HepG2 (cell line): ENCODE results near the gene UBXN2A. TPM values are rescaled to one million over a fixed set of nuclear protein-coding genes. Genes with fewer than 3 reads are reported as not detected.
"Not testable (repeated sequence)": the region's sequence is repeated elsewhere in the genome, so short reads cannot be mapped to it uniquely, and the experiment has no call there.

Source experiments
- ATAC-seq: fragments of 200-7000 bp; cut with Tn5 transposase; 3 replicates; pipeline ENCODE4 v1.9.1; 2020; ENCODE audit warnings: mild to moderate bottlenecking, moderate library complexity
- BruUV-seq: library from RNA; stranded (reverse); fragments of 400-500 nt; replicated peaks from 2 replicates; lab custom pipeline; 2021; lab: Mats Ljungman, UMichigan
- CTCF ChIA-PET: fragments of 300-600 bp; formaldehyde crosslinking; extraction: SDS; loops from one replicate; lab custom pipeline; 2021; ENCODE audit warnings: low total read pairs, inconsistent platforms, low intra/inter-chr PET ratio; lab: Yijun Ruan, JAX
- POLR2A ChIA-PET: fragments of 350-600 bp; sonication (Branson Sonifier 250); formaldehyde crosslinking; loops from one replicate; lab custom pipeline; 2020; ENCODE audit warnings: antibody characterized with exemption, inconsistent platforms; lab: Yijun Ruan, JAX
- DNase-seq: peaks from one replicate; pipeline ENCODE4 v3.0.0-alpha.2; 2015; ENCODE audit warnings: low spot score
- FAIRE-seq: peaks from 3 replicates; lab custom pipeline; 2011; peaks lifted over from hg19 to GRCh38; lab: Jason Lieb, UNC
- H2AFZ ChIP-seq: one replicate; pipeline ENCODE4 v1.6.1; 2011; ENCODE audit warnings: low read length, inconsistent platforms
- H3K27ac ChIP-seq: fragments of 300-600 bp; 3 replicates; pipeline ENCODE4 v1.8.0; 2011; ENCODE audit warnings: mixed run types, mild to moderate bottlenecking, mixed read lengths, low read length, inconsistent platforms; ENCODE audit not compliant: insufficient read depth; ENCODE audit errors: extremely low read length
- H3K27me3 ChIP-seq, 2 experiments: fragments of 200-600 bp in 1 of 2; 2 replicates in 1 of 2; 3 replicates in 1 of 2; pipeline versions ENCODE4 v1.6.0 to v1.8.0; 2011; ENCODE audit warnings: low read length in 2 of 2, mild to moderate bottlenecking in 2 of 2, moderate library complexity in 2 of 2, inconsistent platforms in 1 of 2; ENCODE audit not compliant: insufficient read depth in 2 of 2, control insufficient read depth in 1 of 2
- H3K36me3 ChIP-seq, 2 experiments: fragments of 200-600 bp in 1 of 2; replicated peaks in 1 of 2; 2 replicates in 1 of 2; 3 replicates in 1 of 2; pipeline versions ENCODE4 v1.5.1 to v1.8.0; 2011; ENCODE audit warnings: low read length in 2 of 2, inconsistent platforms in 1 of 2; ENCODE audit not compliant: insufficient read depth in 2 of 2, control insufficient read depth in 1 of 2
- H3K4me1 ChIP-seq: 2 replicates; pipeline ENCODE4 v1.5.1; 2012; ENCODE audit warnings: low read length, inconsistent platforms; ENCODE audit not compliant: insufficient read depth
- H3K4me2 ChIP-seq: 2 replicates; pipeline ENCODE4 v1.6.0; 2011; ENCODE audit warnings: low read depth, low read length, inconsistent platforms
- H3K4me3 ChIP-seq, 3 experiments: fragments of 200-600 bp in 1 of 3; sonication (generic), shearing (Covaris generic) in 1 of 3; replicated peaks in 1 of 3; 2 replicates each; pipeline ENCODE4 v1.5.1; 2011 to 2016; ENCODE audit warnings: low read length in 3 of 3, inconsistent platforms in 2 of 3, low read depth in 2 of 3, mild to moderate bottlenecking in 2 of 3, control low read depth in 1 of 3, mixed read lengths in 1 of 3; ENCODE audit not compliant: insufficient read depth in 1 of 3
- H3K79me2 ChIP-seq: one replicate; pipeline ENCODE4 v1.6.1; 2011; ENCODE audit warnings: low read length, inconsistent platforms; ENCODE audit not compliant: insufficient read depth
- H3K9ac ChIP-seq: 2 replicates; pipeline ENCODE4 v1.6.0; 2011; ENCODE audit warnings: mild to moderate bottlenecking, low read depth, low read length, inconsistent platforms; ENCODE audit not compliant: insufficient read depth
- H3K9me3 ChIP-seq: 2 replicates; pipeline ENCODE4 v1.5.1; 2012; ENCODE audit warnings: mild to moderate bottlenecking, low read length
- H4K20me1 ChIP-seq: 2 replicates; pipeline ENCODE4 v1.6.0; 2011; ENCODE audit warnings: inconsistent platforms, mild to moderate bottlenecking, low read length, moderate library complexity; ENCODE audit not compliant: insufficient read depth
- BORCS8-MEF2B ChIP-seq: sonication (generic); formaldehyde crosslinking; IDR thresholded peaks from 2 replicates; pipeline ENCODE4 v1.8.0; 2022; ENCODE audit warnings: mild to moderate bottlenecking, missing genetic modification reagents
- CEBPG ChIP-seq: IDR thresholded peaks from 2 replicates; pipeline ENCODE4 v1.6.1; 2016
- DNMT3B ChIP-seq: conservative IDR thresholded peaks from 2 replicates; pipeline ENCODE4 v1.6.1; 2016; ENCODE audit warnings: missing biosample characterization, control low read depth
- ETV5 ChIP-seq: IDR thresholded peaks from 2 replicates; pipeline ENCODE4 v1.6.1; 2018; ENCODE audit warnings: missing biosample characterization, missing genetic modification reagents, inconsistent platforms, borderline replicate concordance
- FOSL2 ChIP-seq: sonication (generic); formaldehyde crosslinking; IDR thresholded peaks from 2 replicates; pipeline ENCODE4 v1.4.0; 2020; ENCODE audit warnings: missing genetic modification reagents
- JDP2 ChIP-seq: sonication (generic); formaldehyde crosslinking; IDR thresholded peaks from 2 replicates; pipeline ENCODE4 v1.8.1; 2022; ENCODE audit warnings: missing genetic modification reagents, borderline replicate concordance
- SOX5 ChIP-seq: IDR thresholded peaks from 2 replicates; pipeline ENCODE4 v1.6.1; 2016; ENCODE audit warnings: borderline replicate concordance
- TEAD3 ChIP-seq: optimal IDR thresholded peaks from 2 replicates; pipeline ENCODE3; 2016; ENCODE audit warnings: borderline replicate concordance
- TGIF2 ChIP-seq: IDR thresholded peaks from 2 replicates; pipeline ENCODE4 v1.6.1; 2016; ENCODE audit warnings: control low read depth, missing compliant biosample characterization
- THAP11 ChIP-seq: IDR thresholded peaks from 2 replicates; pipeline ENCODE4 v1.6.1; 2016; ENCODE audit warnings: missing biosample characterization, missing genetic modification reagents
- ZFP41 ChIP-seq: sonication (generic); formaldehyde crosslinking; IDR thresholded peaks from 2 replicates; pipeline ENCODE4 v1.4.0; 2020; ENCODE audit warnings: mild to moderate bottlenecking, missing genetic modification reagents, borderline replicate concordance
- ZNF121 ChIP-seq: sonication (generic); formaldehyde crosslinking; IDR thresholded peaks from 2 replicates; pipeline ENCODE4 v1.5.0; 2020; ENCODE audit warnings: mild to moderate bottlenecking, missing genetic modification reagents
- ZNF460 ChIP-seq: sonication (generic); formaldehyde crosslinking; IDR thresholded peaks from 2 replicates; pipeline ENCODE4 v1.5.1; 2020; ENCODE audit warnings: missing genetic modification reagents, mild to moderate bottlenecking, borderline replicate concordance
- ZNF879 ChIP-seq: sonication (generic); formaldehyde crosslinking; IDR thresholded peaks from 2 replicates; pipeline ENCODE4 v1.8.1; 2023; ENCODE audit warnings: missing genetic modification reagents
- WGBS: methylation state at CpG from one replicate; pipeline ENCODE4 v1.1.6; 2017; ENCODE audit warnings: low lambda C conversion rate; 5-methylcytosine and 5-hydroxymethylcytosine counted together
- in situ Hi-C: cut with HindIII; loops from 2 replicates; pipeline ENCODE4 v1.10.0; 2017; ENCODE audit warnings: low pct_unique_long_range_greater_than_20kb; ENCODE audit not compliant: extremely low pct_ligation_motif_present
- intact Hi-C: fragments of 100-400 bp; cut with micrococcal nuclease; formaldehyde crosslinking; loops from one replicate; pipeline ENCODE4 v1.10.0; 2022; ENCODE audit not compliant: unreplicated experiment
- polyA plus RNA-seq, 8 experiments: library from polyadenylated mRNA; depleted of rRNA in 3 of 8; stranded (reverse) in 7 of 8; unstranded in 1 of 8; fragments of >200 nt; fragmentation: Illumina TruSeq in 4 of 8; extraction: Trizol in 4 of 8; gene quantifications; 2 replicates each; pipeline versions ENCODE4 v1.2.1 to v1.2.3, GENCODE V29; 2011 to 2016; ENCODE audit warnings: low read depth in 4 of 8, missing spikeins in 1 of 8, mixed read lengths in 1 of 8; ENCODE audit not compliant: insufficient read depth in 1 of 8
- total RNA-seq, 5 experiments: library from RNA; depleted of rRNA; stranded (reverse); fragments of >200 nt; fragmentation: Illumina TruSeq; extraction: Trizol; gene quantifications; 2 replicates each; pipeline ENCODE4 v1.2.3, GENCODE V29; 2016; ENCODE audit warnings: low read depth in 1 of 5

UBXN2A gene
- total and polyA plus RNA-seq, 2 of the 13 experiments (the other 11 are each of a cell fraction or from before 2014, with no cell fraction given) = 8.3 to 20.9 TPM

DNA sequence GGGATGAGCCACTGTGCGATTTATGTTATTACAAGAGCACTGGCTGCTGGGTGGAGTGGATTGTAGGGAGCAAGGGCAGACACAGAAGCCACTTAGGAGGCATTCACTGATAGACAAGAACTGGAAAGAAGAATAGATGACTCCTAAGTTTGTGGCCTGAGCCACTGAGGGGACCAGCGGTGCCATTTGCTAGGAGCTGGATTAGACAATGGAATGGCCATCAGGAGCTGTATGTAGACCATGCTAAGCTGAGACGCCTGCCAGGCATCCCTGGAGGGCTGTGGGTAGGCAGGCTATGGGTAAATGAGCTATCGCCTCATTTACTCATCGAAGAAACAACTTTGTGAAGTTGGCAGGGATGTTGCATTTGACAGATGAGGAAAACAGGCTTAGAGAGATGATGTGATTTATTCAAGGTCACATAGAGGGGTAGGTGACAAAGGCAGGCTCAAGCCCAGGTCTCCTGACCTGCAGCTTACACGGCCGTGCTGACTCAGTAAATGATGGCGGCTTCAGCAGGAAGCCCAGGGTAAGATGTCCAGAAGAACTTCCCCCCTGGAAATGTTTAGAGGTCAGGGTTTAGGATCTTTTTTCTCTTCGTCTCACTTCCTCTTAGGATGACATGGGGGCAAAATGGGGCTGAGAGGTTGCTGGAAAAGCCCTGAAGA lies 72.4 kb downstream of the UBXN2A start (continued):
- 0 out of 2 replicates have a peak, but pooled peaks have one; percentile 16 for TF ChIP-seq DNMT3B (CRISPR knock-in tag)
- TF ChIP-seq THAP11 = no peak
- 0 out of 2 replicates have a peak, but pooled peaks have one; percentile 25 for TF ChIP-seq BORCS8-MEF2B (CRISPR knock-in tag)
- TF ChIP-seq CEBPG (CRISPR knock-in tag) = no peak
- no peak for TF ChIP-seq ZNF879 (CRISPR knock-in tag)
- no peak for TF ChIP-seq JDP2 (CRISPR knock-in tag)

DNA sequence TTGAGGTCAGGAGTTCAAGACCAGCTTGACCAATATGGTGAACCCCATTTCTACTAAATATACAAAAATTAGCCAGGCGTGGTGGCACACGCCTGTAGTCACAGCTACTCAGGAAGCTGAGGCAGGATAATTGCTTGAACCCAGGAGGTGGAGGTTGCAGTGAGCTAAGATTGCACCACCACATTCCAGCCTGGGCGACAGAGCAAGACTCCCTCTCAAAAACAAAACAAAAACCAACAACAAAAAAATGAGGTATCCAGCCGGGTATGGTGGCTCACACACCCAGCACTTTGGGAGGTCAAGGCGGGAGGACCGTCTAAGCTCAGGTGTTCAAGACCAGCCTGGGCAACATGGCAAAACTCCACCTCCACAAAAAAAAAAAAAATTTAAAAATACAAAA lies 74.6 kb downstream of the UBXN2A start:
- Histone ChIP-seq H3K27ac (peak overlapping the region; percentile 46), H3K4me3 (peak overlapping the region in 1 of 3 experiments; percentile 70; a peak in 2 of 6 replicates), H3K4me2 (peak overlapping the region; percentile 89), H3K4me1 (peaks cover 41% of the 10 kb centered on the region)
- H3K27me3 ChIP-seq, H3K9ac ChIP-seq, H3K79me2 ChIP-seq, in situ Hi-C loops, H2AFZ ChIP-seq, H3K36me3 ChIP-seq, ATAC-seq, H3K9me3 ChIP-seq, DNase-seq, H4K20me1 ChIP-seq: not testable (repeated sequence)
- ChIA-PET CTCF (interaction anchor here (1.0 kb wide), 1 partner anchor 46 kb away, joined by 3 read pairs; no protein-coding TSS in a partner anchor), POLR2A (interaction anchor here (0.7 to 6.3 kb wide), 18 partner anchors 8 to 89 kb away, joined by 3 to 91 read pairs (median 6); partner anchors contain the start of genes ATAD2B, FKBP1B, SF3B6 and TP53I3)
- intact Hi-C loops = loop anchor here (1.0 to 2.0 kb wide), 3 partner anchors 32 to 88 kb away; partner anchors contain the start of genes ATAD2B, SF3B6 and WDCP
- peak; percentile 41; the same call in 1 of the 2 replicates for TF ChIP-seq ZNF121 (CRISPR knock-in tag)
- TF ChIP-seq ZNF460 = peak; percentile 50; the same call in 1 of the 2 replicates
- peak; percentile 15; the same call in 1 of the 2 replicates for TF ChIP-seq SOX5 (CRISPR knock-in tag)
- TF ChIP-seq FOSL2 (CRISPR knock-in tag) = peak; percentile 35; the same call in 1 of the 2 replicates
- peak; percentile 23; the same call in 1 of the 2 replicates for TF ChIP-seq ETV5 (CRISPR knock-in tag)
- TF ChIP-seq TGIF2 (CRISPR knock-in tag) = peak; percentile 38; the same call in 1 of the 2 replicates
- TF ChIP-seq ZFP41 (CRISPR knock-in tag) = 0 out of 2 replicates have a peak, but pooled peaks have one; percentile 55
- peak; percentile 73 for TF ChIP-seq TEAD3 (CRISPR knock-in tag)
- peak; percentile 10; the same call in 1 of the 2 replicates for TF ChIP-seq CEBPG (CRISPR knock-in tag)
- BruUV-seq = TSS peak; percentile 90
- FAIRE-seq = peak; percentile 39
- WGBS = 68% methylated on average over 6 of the region's 6 CpGs
